B cell (primary cell): ENCODE data around the gene ASTL. TPM values are rescaled to one million over a fixed set of nuclear protein-coding genes. Genes with fewer than 3 reads are reported as not detected.
A peak's percentile ranks its signal among the peaks of the same experiment; 100 is the strongest.

Experiments
- ATAC-seq: fragments of 200-7000 bp; cut with Tn5 transposase; one replicate; pipeline ENCODE4 v1.10.0; 2021; ENCODE audit warnings: low read depth, mild to moderate bottlenecking, moderate number of reproducible peaks, moderate library complexity
- CTCF ChIA-PET: fragments of 350-600 bp; sonication (Branson Sonifier 250); formaldehyde crosslinking; loops from one replicate; lab custom pipeline; 2021; ENCODE audit warnings: antibody characterized with exemption, inconsistent platforms; lab: Charles Lee
- POLR2A ChIA-PET: fragments of 350-600 bp; sonication (Branson Sonifier 250); formaldehyde crosslinking; loops from one replicate; lab custom pipeline; 2021; ENCODE audit warnings: antibody characterized with exemption; lab: Charles Lee
- DNase-seq: peaks from one replicate; pipeline ENCODE4 v3.0.0; 2013
- H2AFZ ChIP-seq: 2 replicates; pipeline ENCODE4 v1.6.1; 2012; ENCODE audit warnings: mild to moderate bottlenecking, low read depth, low read length; ENCODE audit not compliant: insufficient read depth, poor library complexity, severe bottlenecking
- H3K27ac ChIP-seq, 2 donors: 1 replicate in 1 of 2; 2 replicates in 1 of 2; pipeline ENCODE4 v1.5.1; 2012 to 2013; ENCODE audit warnings: low read length in 2 of 2, mild to moderate bottlenecking in 2 of 2, moderate library complexity in 1 of 2
- H3K27me3 ChIP-seq, 4 experiments: fragments of 200-600 bp in 1 of 4; sonication (generic) in 1 of 4; replicated peaks in 1 of 4; 1 replicate in 2 of 4; 2 replicates in 2 of 4; pipeline versions ENCODE4 v1.6.1 to v1.7.0; 2013 to 2016; ENCODE audit warnings: low read length in 3 of 4, mild to moderate bottlenecking in 2 of 4, mixed read lengths in 1 of 4, moderate library complexity in 1 of 4; ENCODE audit not compliant: insufficient read depth in 4 of 4, control insufficient read depth in 3 of 4; ENCODE audit errors: control extremely low read depth in 1 of 4
- H3K36me3 ChIP-seq, 2 experiments: replicated peaks in 1 of 2; 1 replicate in 1 of 2; 2 replicates in 1 of 2; pipeline versions ENCODE4 v1.6.1 to v1.7.1; 2013; ENCODE audit warnings: low read length in 1 of 2; ENCODE audit not compliant: insufficient read depth in 2 of 2, control insufficient read depth in 1 of 2; ENCODE audit errors: control extremely low read depth in 1 of 2, extremely low read depth in 1 of 2
- H3K4me1 ChIP-seq, 2 donors: fragments of 200-600 bp in 1 of 2; sonication (generic) in 1 of 2; 1 replicate in 1 of 2; 2 replicates in 1 of 2; pipeline versions ENCODE4 v1.5.1 to v1.6.1; 2013 to 2017; ENCODE audit warnings: low read length in 2 of 2; ENCODE audit not compliant: control insufficient read depth in 2 of 2, insufficient read depth in 2 of 2
- H3K4me2 ChIP-seq: replicated peaks from 2 replicates; pipeline ENCODE3; 2012; ENCODE audit warnings: mild to moderate bottlenecking, low read depth, low read length; ENCODE audit not compliant: poor library complexity, severe bottlenecking
- H3K4me3 ChIP-seq, 5 experiments: fragments of 200-600 bp in 1 of 5; sonication (generic) in 1 of 5; 1 replicate in 3 of 5; 2 replicates in 2 of 5; pipeline versions ENCODE4 v1.5.1 to v1.7.0; 2011 to 2016; ENCODE audit warnings: low read length in 4 of 5, mild to moderate bottlenecking in 4 of 5, low read depth in 2 of 5, control low read depth in 1 of 5, moderate library complexity in 1 of 5; ENCODE audit not compliant: insufficient read depth in 1 of 5; ENCODE audit errors: control extremely low read depth in 1 of 5, extremely low read depth in 1 of 5
- H3K79me2 ChIP-seq: fragments of 200-600 bp; sonication (generic); one replicate; pipeline ENCODE4 v1.6.0; 2016; ENCODE audit warnings: low read length; ENCODE audit not compliant: control insufficient read depth, insufficient read depth
- H3K9ac ChIP-seq: fragments of 200-600 bp; sonication (generic); 2 replicates; pipeline ENCODE4 v1.6.1; 2017; ENCODE audit warnings: mild to moderate bottlenecking, low read length, moderate library complexity
- H3K9me3 ChIP-seq, 3 donors: one replicate each; pipeline versions ENCODE4 v1.6.1 to v1.7.1; 2013; ENCODE audit warnings: low read length in 2 of 3; ENCODE audit not compliant: control insufficient read depth in 2 of 3, insufficient read depth in 1 of 3; ENCODE audit errors: control extremely low read depth in 1 of 3
- H4K20me1 ChIP-seq: 2 replicates; pipeline ENCODE4 v1.6.0; 2012; ENCODE audit warnings: mild to moderate bottlenecking, low read length; ENCODE audit not compliant: insufficient read depth, control insufficient read depth, poor library complexity, severe bottlenecking
- H3K27ac Mint-ChIP-seq: one replicate; pipeline ENCODE4 v1.8.0; 2021; ENCODE audit warnings: mixed read lengths
- H3K27me3 Mint-ChIP-seq: one replicate; pipeline ENCODE4 v1.8.0; 2021; ENCODE audit warnings: mixed read lengths
- H3K4me1 Mint-ChIP-seq: one replicate; pipeline ENCODE4 v1.8.0; 2021; ENCODE audit warnings: mixed read lengths
- H3K4me3 Mint-ChIP-seq: one replicate; pipeline ENCODE4 v1.8.0; 2021; ENCODE audit warnings: mixed read lengths
- H3K9me3 Mint-ChIP-seq: one replicate; pipeline ENCODE4 v1.8.0; 2022; ENCODE audit warnings: mixed read lengths; ENCODE audit not compliant: insufficient read depth
- CTCF ChIP-seq: fragments of 200-600 bp; IDR thresholded peaks from one replicate; pipeline ENCODE4 v1.8.0; 2022; ENCODE audit warnings: antibody characterized with exemption, mild to moderate bottlenecking
- EZH2 ChIP-seq: IDR thresholded peaks from 2 replicates; pipeline ENCODE4 v1.6.1; 2012; ENCODE audit warnings: borderline replicate concordance, low read depth, mild to moderate bottlenecking, moderate library complexity, low read length; ENCODE audit not compliant: insufficient read depth, poor library complexity, severe bottlenecking
- WGBS: methylation state at CpG from one replicate; pipeline ENCODE4 v1.1.5; 2013; ENCODE audit warnings: missing lambda C conversion rate; ENCODE audit not compliant: insufficient coverage; 5-methylcytosine and 5-hydroxymethylcytosine counted together
- intact Hi-C: fragments of 100-400 bp; cut with micrococcal nuclease; formaldehyde crosslinking; loops from one replicate; pipeline ENCODE4 v1.10.0; 2022
- polyA plus RNA-seq: library from polyadenylated mRNA; depleted of rRNA; stranded (reverse); fragments of >200 nt; gene quantifications from 2 replicates; pipeline ENCODE4 v1.2.3, GENCODE V29; 2012
- total RNA-seq, 2 donors: library from RNA; stranded (reverse); fragments of 120-200 nt in 1 of 2; gene quantifications; 1 replicate in 1 of 2; 2 replicates in 1 of 2; pipeline versions ENCODE4 v1.2.3 to v1.2.4, GENCODE V29; 2013 to 2022

ASTL gene
- total and polyA plus RNA-seq, 2 donors (not counting 1 experiment from before 2014, with no cell fraction given) = 0.15 to 0.59 TPM

- no peak for ATAC-seq
- DNase-seq = peak; percentile 3
- 70% methylated on average over 8 of the region's 12 CpGs for WGBS
- H3K27ac Mint-ChIP-seq = no peak overlapping the region
- Histone ChIP-seq H3K9ac (no peak overlapping the region), H3K27me3 (no peaks in the 10 kb centered on the region), H3K4me3 (no peak overlapping the region), H3K4me2 (no peak overlapping the region), H3K79me2 (no peaks in the 10 kb centered on the region), H3K4me1 (no peaks in the 10 kb centered on the region), H3K27ac (no peak overlapping the region), H4K20me1 (no peaks in the 10 kb centered on the region), H3K36me3 (no peaks in the 10 kb centered on the region), H2AFZ (no peak overlapping the region), H3K9me3 (peaks cover 0 to 8% (median 1%) of the 10 kb centered on the region in 3 donors)
- POLR2A ChIA-PET = no interaction called here
- H3K27me3 Mint-ChIP-seq = peaks cover 3% of the 10 kb centered on the region
- H3K9me3 Mint-ChIP-seq = peaks cover 4% of the 10 kb centered on the region
- CTCF ChIA-PET = interaction anchor here (1.9 kb wide), 1 partner anchor 17 kb away, joined by 4 read pairs; no protein-coding TSS in a partner anchor
- H3K4me1 Mint-ChIP-seq = no peaks in the 10 kb centered on the region
- no peak overlapping the region for H3K4me3 Mint-ChIP-seq
- TF ChIP-seq EZH2 (no peak), CTCF (no peak)
- intact Hi-C loops = no loop called here
Measured at GRCh38 chr2:96099861-96100798, 38.2 kb downstream of the ASTL start.
